IgD-negative memory B cell (primary cell): ENCODE measurements around the gene SPRR5. TPM values are rescaled to one million over a fixed set of nuclear protein-coding genes. Genes with fewer than 3 reads are reported as not detected.

Experiments
- H3K27ac Mint-ChIP-seq, 3 donors: one replicate each; pipeline ENCODE4 v1.8.0; 2020 to 2022; ENCODE audit warnings: mild to moderate bottlenecking in 3 of 3, mixed read lengths in 3 of 3, moderate library complexity in 1 of 3
- H3K27me3 Mint-ChIP-seq: one replicate; pipeline ENCODE4 v1.8.0; 2021; ENCODE audit warnings: mixed read lengths
- H3K36me3 Mint-ChIP-seq: one replicate; pipeline ENCODE4 v1.8.0; 2020; ENCODE audit warnings: mild to moderate bottlenecking, mixed read lengths
- H3K4me1 Mint-ChIP-seq, 3 donors: one replicate each; pipeline ENCODE4 v1.8.0; 2020 to 2022; ENCODE audit warnings: mixed read lengths in 3 of 3, mild to moderate bottlenecking in 1 of 3
- H3K4me3 Mint-ChIP-seq, 4 donors: one replicate each; pipeline ENCODE4 v1.8.0; 2020 to 2022; ENCODE audit warnings: mild to moderate bottlenecking in 4 of 4, mixed read lengths in 4 of 4, moderate library complexity in 3 of 4
- H3K9me3 Mint-ChIP-seq, 3 donors: one replicate each; pipeline ENCODE4 v1.8.0; 2020 to 2021; ENCODE audit warnings: mixed read lengths in 3 of 3, mild to moderate bottlenecking in 1 of 3
- polyA plus RNA-seq: library from polyadenylated mRNA; unstranded; fragments of 300-500 nt; fragmentation: Illumina TruSeq; gene quantifications from one replicate; pipeline ENCODE4 v1.2.3, GENCODE V29; 2021

Gene SPRR5
- polyA plus RNA-seq, 1 donor from 2014 or later: not detected

DNA sequence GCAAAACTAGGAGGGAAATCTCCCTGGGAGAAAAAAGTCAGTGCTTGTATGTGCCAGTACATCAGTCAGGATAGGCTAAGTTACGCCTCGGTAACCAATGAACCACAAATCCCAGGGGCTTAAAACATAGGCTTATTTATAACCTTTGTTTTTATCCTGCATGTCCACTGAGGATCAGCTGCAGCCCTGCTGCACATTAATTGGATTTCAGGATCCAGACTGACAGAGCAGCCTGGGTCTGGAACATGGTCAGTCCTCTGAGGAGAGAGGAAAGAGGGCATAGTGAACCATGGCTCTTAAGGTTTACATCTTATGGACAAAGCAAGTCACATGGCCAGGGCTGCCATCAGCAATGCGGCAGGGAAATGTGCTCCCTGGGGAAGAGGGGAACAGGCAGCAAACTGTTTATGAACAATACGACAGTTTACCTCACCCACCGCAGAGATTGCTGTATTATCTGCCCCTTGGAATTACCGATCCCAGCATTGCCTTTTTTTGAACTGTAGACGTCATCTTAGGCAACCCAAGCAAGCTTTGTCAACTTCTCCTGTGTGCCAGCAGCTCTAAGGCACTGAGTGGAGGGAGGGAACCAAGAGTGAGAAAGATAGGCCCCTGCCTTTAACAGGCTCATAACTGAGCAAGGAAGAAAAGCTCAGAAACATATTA lies 14.4 kb downstream of the SPRR5 start:
- Mint-ChIP-seq H3K4me3 (no peak overlapping the region), H3K27me3 (peaks cover 18% of the 10 kb centered on the region), H3K27ac (no peak overlapping the region), H3K36me3 (peaks cover 2% of the 10 kb centered on the region), H3K4me1 (peaks cover 0 to 5% (median 0%) of the 10 kb centered on the region in 3 donors), H3K9me3 (peaks cover 0 to 1% (median 0%) of the 10 kb centered on the region in 3 donors)

DNA sequence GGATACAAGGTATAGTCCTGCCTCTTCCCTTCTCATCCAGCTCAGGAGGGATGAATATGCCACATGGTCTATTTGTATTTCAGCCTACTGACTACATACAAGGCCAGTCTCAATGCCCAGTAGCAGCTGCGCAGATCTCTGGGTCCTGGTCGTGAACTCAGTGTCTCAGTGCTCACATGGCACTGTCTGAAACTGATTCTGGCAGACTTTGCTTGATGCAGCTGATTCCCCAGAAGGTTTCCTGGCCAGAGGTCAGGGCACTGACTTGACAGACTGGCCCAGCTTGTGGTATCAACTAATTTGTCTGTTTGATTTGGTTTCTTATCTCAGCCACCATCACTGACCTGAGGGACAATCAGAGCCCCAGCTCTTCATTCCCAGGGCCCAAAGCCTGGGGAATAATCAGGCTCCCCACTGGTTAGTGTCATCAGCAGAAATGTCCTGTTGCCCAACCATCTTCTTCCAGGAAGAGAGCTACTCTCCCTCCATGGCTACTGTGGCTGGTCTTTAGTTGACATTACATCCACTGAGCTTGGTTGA lies 15.9 kb downstream of the SPRR5 start:
- H3K27me3 Mint-ChIP-seq: peaks cover 19% of the 10 kb centered on the region
- peaks cover 0 to 5% (median 2%) of the 10 kb centered on the region in 3 donors for H3K4me1 Mint-ChIP-seq
- H3K36me3 Mint-ChIP-seq: peaks cover 2% of the 10 kb centered on the region
- peaks cover 0 to 1% (median 0%) of the 10 kb centered on the region in 3 donors for H3K9me3 Mint-ChIP-seq
- no peak overlapping the region for H3K4me3 Mint-ChIP-seq
- no peak overlapping the region for H3K27ac Mint-ChIP-seq

DNA sequence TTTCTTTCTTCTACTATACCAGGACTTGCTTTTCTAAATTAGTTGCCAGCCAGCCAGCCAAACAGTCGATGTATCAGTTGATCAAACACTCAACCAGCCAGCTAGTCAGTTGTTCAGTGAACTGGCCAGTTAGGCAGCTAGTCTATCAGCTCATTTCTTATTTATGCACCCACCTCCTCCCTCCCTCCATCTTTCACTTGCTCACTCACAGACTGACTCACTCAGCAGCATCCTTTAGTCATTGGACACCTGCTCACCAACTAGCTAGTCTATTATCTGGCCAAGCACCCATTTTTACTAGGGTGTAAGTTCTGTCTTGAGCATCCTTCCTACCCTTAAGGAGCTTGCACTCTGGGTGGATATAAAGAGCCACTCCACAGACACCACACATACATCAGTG lies 17.5 kb downstream of the SPRR5 start:
- H3K4me1 Mint-ChIP-seq: peaks cover 0 to 8% (median 5%) of the 10 kb centered on the region in 3 donors
- no peaks in the 10 kb centered on the region for H3K9me3 Mint-ChIP-seq
- peaks cover 19% of the 10 kb centered on the region for H3K27me3 Mint-ChIP-seq
- no peak overlapping the region for H3K27ac Mint-ChIP-seq
- H3K36me3 Mint-ChIP-seq: no peaks in the 10 kb centered on the region
- no peak overlapping the region for H3K4me3 Mint-ChIP-seq

DNA sequence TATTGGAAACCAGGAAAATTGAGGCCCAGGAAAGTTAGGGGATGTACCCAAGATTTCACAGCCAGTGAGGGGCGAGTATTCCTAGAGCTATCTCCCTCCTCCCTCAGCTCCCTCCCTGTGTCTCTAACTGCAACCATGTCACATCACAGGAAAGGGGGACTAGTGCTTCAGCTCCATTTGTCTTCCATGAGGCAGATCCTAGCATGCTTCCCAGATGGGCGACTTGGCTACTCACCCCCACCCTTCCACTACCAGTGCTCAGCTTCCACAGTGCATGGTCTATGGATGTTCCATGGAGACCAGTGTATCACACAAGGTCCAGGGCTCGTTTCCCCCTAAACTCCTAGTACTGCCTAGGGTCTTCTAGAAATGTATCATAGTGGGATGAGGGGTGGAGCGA lies 18.8 kb downstream of the SPRR5 start:
- H3K4me1 Mint-ChIP-seq: peaks cover 0 to 8% (median 4%) of the 10 kb centered on the region in 3 donors
- no peak overlapping the region for H3K4me3 Mint-ChIP-seq
- H3K27me3 Mint-ChIP-seq: peaks cover 9% of the 10 kb centered on the region
- no peaks in the 10 kb centered on the region for H3K9me3 Mint-ChIP-seq
- no peaks in the 10 kb centered on the region for H3K36me3 Mint-ChIP-seq
- no peak overlapping the region for H3K27ac Mint-ChIP-seq

DNA sequence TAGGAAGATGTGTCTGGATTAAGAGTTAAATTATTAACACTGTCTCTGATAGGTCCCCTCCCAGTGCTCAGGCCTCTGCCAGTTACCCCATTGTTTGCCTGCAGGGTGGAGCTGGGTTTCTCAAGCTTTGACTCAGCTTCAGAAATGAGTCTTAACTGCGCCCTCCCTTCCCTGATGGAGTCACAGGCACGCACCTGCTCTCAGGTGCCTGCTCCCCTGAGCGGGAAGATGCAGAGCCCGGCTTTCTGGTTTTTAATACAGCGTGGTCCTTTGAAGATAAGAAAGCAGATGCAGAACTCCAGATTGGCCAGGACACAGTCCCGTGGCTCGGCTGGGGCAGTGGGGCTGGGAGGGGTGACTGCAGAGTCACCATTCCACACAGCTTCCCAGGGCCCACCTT lies 20.2 kb downstream of the SPRR5 start:
- peaks cover 3% of the 10 kb centered on the region for H3K27me3 Mint-ChIP-seq
- H3K27ac Mint-ChIP-seq: no peak overlapping the region
- no peak overlapping the region for H3K4me3 Mint-ChIP-seq

DNA sequence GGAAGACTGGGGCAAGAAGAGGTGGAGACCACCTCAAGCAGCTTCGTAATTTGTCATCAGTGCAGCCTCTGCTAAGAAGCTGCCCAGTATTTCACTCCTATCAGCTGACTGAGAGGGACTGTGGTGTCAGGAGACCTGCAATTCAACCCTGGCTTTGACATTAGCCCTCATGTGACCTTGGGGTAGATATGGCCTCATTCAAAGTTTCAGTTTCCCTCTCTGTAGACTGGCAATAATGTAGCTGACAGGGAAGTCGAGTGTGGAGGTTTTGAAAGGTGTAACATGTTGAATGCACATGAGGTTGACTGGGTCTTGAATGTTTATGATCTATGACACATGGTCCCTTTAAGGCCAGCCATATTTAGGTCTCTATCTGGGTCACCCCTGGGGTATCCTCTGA lies 21.2 kb downstream of the SPRR5 start:
- no peak overlapping the region for H3K4me3 Mint-ChIP-seq
- no peaks in the 10 kb centered on the region for H3K9me3 Mint-ChIP-seq
- H3K27me3 Mint-ChIP-seq: peaks cover 3% of the 10 kb centered on the region
- no peaks in the 10 kb centered on the region for H3K36me3 Mint-ChIP-seq
- no peak overlapping the region for H3K27ac Mint-ChIP-seq
- peaks cover 0 to 8% (median 0%) of the 10 kb centered on the region in 3 donors for H3K4me1 Mint-ChIP-seq

More for the DNA sequence above, 20.2 kb downstream of the SPRR5 start:
- Mint-ChIP-seq H3K4me1 (peaks cover 0 to 8% (median 0%) of the 10 kb centered on the region in 3 donors), H3K9me3 (no peaks in the 10 kb centered on the region), H3K36me3 (no peaks in the 10 kb centered on the region)

DNA sequence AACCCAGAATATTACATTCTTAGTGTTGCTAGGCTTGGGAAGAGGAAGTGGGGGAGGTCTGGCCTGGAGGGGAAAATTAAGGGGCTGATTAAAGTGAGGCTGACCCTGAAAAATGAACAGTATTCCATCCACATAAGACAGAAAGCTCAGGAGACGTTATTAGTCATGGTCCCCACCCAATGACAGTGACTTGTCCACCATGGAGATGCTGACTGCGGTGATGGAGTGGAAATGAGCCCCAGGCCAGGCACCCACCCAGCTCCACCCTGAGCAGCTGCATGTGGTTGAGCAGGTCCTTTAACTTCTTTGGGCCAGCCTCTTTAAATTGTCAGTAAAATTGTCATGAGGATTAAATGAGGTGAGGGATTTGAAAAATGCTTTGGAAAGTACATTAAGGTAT lies 22.0 kb downstream of the SPRR5 start:
- H3K9me3 Mint-ChIP-seq: no peaks in the 10 kb centered on the region
- peaks cover 3% of the 10 kb centered on the region for H3K27me3 Mint-ChIP-seq
- no peak overlapping the region for H3K27ac Mint-ChIP-seq
- H3K4me1 Mint-ChIP-seq: peaks cover 0 to 8% (median 0%) of the 10 kb centered on the region in 3 donors
- no peak overlapping the region for H3K4me3 Mint-ChIP-seq
- no peaks in the 10 kb centered on the region for H3K36me3 Mint-ChIP-seq

DNA sequence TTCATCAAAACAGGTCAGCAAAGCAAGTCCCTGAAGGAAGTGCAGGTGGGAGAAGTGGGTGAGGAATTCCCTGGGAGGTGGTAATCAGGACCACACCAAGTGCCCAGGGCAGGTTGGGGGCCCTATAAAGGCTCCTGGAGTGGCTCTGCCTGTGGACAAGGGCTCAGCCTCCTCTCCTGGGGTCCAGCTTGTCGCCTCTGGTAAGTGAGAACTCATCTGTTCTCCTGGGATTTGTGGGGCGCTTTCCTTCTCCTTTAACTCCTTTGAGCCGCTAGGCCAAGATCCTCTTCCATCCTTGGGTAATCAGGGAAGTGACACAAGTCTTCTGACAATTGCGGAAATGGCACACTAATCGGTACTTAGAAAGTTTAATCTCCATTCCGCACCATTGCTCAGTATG lies 23.5 kb downstream of the SPRR5 start, which contains the start of gene SPRR4:
TSS of gene SPRR4 (plus strand) at position 154 of the 400 bp plus-strand sequence. CDS start 1,243 bp downstream, outside the sequence.
- H3K27me3 Mint-ChIP-seq: peaks cover 9% of the 10 kb centered on the region

DNA sequence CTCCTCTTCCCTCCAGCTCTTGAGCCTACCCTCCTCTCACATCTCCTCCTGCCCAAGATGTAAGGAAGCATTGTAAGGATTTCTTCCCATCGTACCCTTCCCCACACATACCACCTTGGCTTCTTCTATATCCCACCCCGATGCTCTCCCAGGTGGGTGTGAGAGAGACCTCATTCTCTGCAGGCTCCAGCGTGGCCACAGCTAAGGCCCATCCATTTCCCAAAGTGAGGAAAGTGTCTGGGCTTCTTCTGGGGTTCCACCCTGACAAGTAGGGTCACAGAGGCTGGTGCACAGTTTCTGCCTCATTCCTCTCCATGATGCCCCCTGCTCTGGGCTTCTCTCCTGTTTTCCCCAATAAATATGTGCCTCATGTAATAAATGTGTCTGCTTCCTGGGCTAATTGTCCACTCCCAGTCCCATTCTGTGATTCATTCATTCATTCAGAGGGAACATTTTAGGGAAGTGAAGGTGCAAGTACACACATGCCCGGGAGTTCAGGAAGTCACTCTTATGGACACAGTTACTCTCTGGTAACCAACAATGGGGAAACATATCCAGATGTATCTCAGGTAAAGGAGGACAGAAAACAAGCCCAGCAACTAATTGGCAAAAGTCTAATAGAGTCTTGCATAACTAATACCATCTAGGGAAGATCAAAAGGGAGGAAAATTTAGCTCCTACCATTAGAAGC lies 25.3 kb downstream of the SPRR5 start:
- Mint-ChIP-seq H3K4me3 (no peak overlapping the region), H3K9me3 (no peaks in the 10 kb centered on the region), H3K27me3 (peaks cover 11% of the 10 kb centered on the region), H3K27ac (no peak overlapping the region), H3K4me1 (peaks cover 0 to 8% (median 0%) of the 10 kb centered on the region in 3 donors), H3K36me3 (no peaks in the 10 kb centered on the region)

More for the DNA sequence above, 23.5 kb downstream of the SPRR5 start, which contains the start of gene SPRR4:
- Mint-ChIP-seq H3K9me3 (no peaks in the 10 kb centered on the region), H3K36me3 (no peaks in the 10 kb centered on the region), H3K4me1 (peaks cover 0 to 8% (median 0%) of the 10 kb centered on the region in 3 donors), H3K4me3 (no peak within 1 kb of the TSS), H3K27ac (no peak within 1 kb of the TSS)

DNA sequence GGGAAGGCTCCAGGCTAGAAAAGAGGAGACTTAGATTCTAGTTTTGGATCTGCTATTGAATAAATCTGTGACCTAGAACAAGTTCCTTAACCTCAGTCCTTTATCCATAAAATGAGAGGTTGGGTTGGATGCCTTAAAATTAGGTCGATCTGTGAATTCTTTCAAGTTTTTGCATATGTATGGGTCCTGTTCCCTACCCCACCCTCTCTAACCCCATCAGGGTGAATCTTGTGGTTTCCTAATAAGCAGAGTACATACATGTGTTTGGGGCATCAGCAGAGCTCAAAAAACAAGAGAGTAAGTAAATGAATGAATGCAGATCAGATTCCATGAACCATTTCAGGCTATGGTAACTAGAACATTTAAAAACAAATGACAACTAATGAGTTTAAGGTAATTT lies 29.7 kb downstream of the SPRR5 start:
- H3K27ac Mint-ChIP-seq: no peak overlapping the region
- H3K4me1 Mint-ChIP-seq: no peaks in the 10 kb centered on the region
- H3K36me3 Mint-ChIP-seq: no peaks in the 10 kb centered on the region
- H3K4me3 Mint-ChIP-seq: no peak overlapping the region
- peaks cover 20% of the 10 kb centered on the region for H3K27me3 Mint-ChIP-seq
- H3K9me3 Mint-ChIP-seq: no peaks in the 10 kb centered on the region

DNA sequence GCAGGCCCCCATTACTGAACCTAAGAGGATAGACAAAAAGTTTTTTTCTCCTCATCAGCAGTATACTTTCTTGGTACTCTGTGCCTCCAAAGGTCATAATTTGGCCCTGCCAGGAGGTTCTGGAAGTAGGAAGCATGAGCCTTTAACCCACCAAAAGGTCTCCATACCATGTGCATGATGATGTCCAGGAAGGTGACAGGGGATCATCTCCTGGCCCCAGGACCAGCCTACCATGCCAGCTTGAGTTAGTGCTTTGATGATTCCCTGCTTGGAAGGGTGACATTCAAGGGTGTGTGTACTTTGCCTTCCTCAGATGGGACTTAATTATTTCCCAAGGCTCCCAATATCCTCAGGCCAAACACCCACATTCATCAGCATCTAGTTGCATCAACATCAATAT lies 30.6 kb downstream of the SPRR5 start:
- Mint-ChIP-seq H3K4me3 (no peak overlapping the region), H3K36me3 (no peaks in the 10 kb centered on the region), H3K9me3 (no peaks in the 10 kb centered on the region), H3K27ac (no peak overlapping the region), H3K4me1 (no peaks in the 10 kb centered on the region), H3K27me3 (peaks cover 20% of the 10 kb centered on the region)

DNA sequence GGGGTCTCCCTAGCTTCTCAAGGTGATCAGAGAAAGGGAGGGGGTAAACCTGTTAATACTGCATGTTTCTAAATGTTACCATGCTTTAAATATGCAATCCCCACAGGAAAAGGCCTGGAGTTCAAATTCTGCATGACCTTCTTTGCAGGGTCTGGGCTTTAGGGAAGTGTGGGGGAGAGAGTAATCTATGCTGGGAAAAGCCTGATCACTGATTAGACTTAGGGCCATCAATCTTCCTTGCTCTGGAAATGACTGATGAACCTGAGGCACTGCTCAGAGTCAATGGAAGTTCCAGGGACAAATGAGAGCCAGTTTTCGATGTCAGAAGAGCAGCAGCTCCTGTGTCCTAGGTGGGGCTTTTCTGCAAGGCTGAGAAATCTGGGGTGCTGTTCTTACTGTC lies 33.7 kb downstream of the SPRR5 start:
- Mint-ChIP-seq H3K36me3 (no peaks in the 10 kb centered on the region), H3K27me3 (peaks cover 22% of the 10 kb centered on the region), H3K9me3 (peaks cover 0 to 2% (median 0%) of the 10 kb centered on the region in 3 donors)

DNA sequence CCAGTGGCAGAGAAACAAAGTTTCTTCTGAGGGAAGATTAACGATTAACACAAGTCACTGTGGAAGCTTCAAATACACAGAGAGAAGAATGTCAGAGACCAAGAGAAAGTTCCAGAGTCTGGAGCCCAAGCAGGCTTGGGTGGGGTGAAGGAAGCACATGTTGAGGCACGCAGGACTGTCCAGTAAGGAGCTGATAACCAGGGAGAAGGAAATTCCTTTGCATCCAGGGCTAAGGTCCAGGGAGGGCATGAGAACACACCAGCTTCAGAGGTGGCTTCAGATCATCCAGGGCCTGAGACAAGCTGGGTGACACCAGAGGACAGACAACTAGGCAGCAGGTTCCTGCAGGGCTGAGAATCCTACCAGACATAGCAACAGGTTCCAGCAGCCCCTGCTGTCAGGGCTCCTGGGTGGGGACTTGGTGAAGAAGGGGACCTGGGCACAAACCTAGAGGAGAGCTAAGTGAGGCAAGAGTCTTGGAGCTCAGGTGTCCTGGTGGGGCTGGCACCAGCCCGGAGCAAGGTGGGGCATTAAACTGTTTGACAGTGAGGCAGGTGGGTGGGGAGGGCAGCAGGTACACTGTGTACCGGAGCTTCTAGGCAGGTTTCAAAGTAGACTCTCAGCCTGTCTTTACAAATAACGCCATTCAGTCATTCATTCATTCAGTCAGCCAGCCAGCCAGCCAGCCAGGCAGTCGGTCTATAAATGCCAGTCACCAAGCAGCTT lies 34.3 kb downstream of the SPRR5 start:
- Mint-ChIP-seq H3K4me1 (no peaks in the 10 kb centered on the region), H3K36me3 (no peaks in the 10 kb centered on the region), H3K27ac (no peak overlapping the region), H3K9me3 (peaks cover 0 to 3% (median 2%) of the 10 kb centered on the region in 3 donors), H3K4me3 (no peak overlapping the region), H3K27me3 (peaks cover 21% of the 10 kb centered on the region)

More for the DNA sequence above, 33.7 kb downstream of the SPRR5 start:
- no peak overlapping the region for H3K4me3 Mint-ChIP-seq
- no peaks in the 10 kb centered on the region for H3K4me1 Mint-ChIP-seq
- no peak overlapping the region for H3K27ac Mint-ChIP-seq

DNA sequence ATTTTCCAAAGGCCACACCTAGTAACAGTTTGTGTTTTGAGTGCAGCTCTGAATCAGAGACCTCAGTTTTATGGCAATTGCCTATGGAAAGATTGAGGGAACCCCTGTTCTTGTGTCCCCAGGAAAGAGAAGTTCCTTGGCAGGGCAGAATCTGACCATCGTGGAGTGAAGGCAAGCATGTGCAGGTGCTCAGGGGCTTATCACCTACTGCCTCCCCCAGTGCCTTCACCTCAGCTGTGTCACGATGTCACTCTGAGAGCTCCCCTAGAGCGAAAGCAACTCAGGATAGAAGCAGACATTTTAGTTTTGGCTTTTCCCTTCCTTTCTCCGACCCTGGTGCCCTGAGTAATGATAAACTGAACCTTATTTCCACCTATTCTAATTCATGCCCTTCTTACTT lies 35.1 kb downstream of the SPRR5 start:
- no peaks in the 10 kb centered on the region for H3K36me3 Mint-ChIP-seq
- no peak overlapping the region for H3K4me3 Mint-ChIP-seq
- H3K4me1 Mint-ChIP-seq: no peaks in the 10 kb centered on the region
- peaks cover 0 to 3% (median 2%) of the 10 kb centered on the region in 3 donors for H3K9me3 Mint-ChIP-seq
- no peak overlapping the region for H3K27ac Mint-ChIP-seq
- peaks cover 21% of the 10 kb centered on the region for H3K27me3 Mint-ChIP-seq

DNA sequence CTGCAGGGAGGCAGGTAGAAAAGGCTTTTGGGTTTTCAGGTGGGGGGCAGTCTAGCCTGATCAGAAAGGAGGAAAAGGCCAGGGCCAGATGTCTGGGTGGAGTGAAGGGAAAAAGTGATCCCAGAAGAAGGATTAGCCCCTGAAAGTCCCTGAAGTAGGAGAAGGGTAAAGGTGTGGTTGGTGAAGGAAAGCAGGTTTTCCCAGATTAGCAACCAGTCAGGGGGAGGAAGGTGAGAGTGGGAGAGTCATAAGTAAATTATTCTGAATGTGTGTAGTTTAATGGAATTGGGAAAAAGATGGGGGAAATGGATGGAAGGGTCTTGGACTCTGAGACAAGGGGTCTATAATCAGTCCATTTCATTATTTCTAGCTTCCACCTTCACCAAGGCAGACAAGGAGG lies 36.2 kb downstream of the SPRR5 start:
- Mint-ChIP-seq H3K9me3 (peaks cover 0 to 5% (median 3%) of the 10 kb centered on the region in 3 donors), H3K27me3 (peaks cover 18% of the 10 kb centered on the region), H3K36me3 (no peaks in the 10 kb centered on the region), H3K4me3 (peak overlapping the region in 1 of 4 donors; percentile 52), H3K4me1 (no peaks in the 10 kb centered on the region), H3K27ac (no peak overlapping the region)
